GM18508 (cell line): Measurements from ENCODE around the gene BRINP3.
"Not testable (repeated sequence)": the region's sequence is repeated elsewhere in the genome, so short reads cannot be mapped to it uniquely, and the experiment has no call there.

Source experiments
- ATAC-seq: cut with Tn5 transposase; IDR thresholded peaks from one replicate; pipeline ENCODE4 v1.9.1; 2021; ENCODE audit warnings: moderate number of reproducible peaks; ENCODE audit not compliant: insufficient read depth, unreplicated experiment

The BRINP3 gene

DNA sequence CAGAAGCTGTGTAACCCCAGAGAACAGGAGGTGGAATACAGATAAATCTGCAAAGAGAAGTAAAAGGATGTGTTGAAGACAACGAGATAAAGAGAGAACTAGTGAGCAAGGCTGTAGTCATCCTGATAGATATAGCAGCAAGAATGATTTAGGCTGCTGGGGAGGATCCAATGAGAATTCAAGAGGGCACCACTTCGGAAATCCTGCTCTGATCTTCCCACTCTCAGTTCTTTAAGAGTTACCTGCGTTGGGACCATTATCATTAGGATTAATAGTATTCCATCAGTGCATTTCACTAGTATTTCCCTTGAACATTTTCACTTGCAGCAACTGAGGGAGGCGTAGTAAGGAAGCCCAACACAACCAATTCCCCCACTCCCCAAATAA is at the start of gene BRINP3:
Gene BRINP3, minus strand, starts transcription at position 103 of the 387 bp plus-strand sequence.
- ATAC-seq = no peak

DNA sequence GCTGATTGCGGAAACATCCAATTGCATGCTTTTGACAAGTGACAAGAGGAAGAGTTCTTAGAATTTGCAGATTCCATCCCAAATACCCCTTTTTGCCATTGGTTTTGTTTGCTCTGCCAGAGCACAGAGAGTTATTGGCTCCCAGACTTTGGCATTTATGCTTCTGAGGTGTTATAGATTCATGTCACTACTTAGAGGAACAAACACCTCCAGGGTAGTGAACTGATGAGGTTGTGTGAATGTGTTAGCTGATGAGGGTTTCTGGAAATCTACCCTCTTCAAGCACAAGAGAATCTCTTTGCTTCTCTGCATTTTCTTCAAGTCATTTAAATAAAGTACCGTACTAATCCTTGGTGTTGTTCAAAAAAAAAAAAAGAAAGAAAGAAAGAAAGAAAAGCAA is 33.9 kb upstream of the BRINP3 start:
- no peak for ATAC-seq

GRCh38 chr1:190507357-190507756 is 29.7 kb upstream of the BRINP3 start:
- no peak for ATAC-seq

GRCh38 chr1:190504539-190504938 is 26.9 kb upstream of the BRINP3 start:
- ATAC-seq = not testable (repeated sequence)

DNA sequence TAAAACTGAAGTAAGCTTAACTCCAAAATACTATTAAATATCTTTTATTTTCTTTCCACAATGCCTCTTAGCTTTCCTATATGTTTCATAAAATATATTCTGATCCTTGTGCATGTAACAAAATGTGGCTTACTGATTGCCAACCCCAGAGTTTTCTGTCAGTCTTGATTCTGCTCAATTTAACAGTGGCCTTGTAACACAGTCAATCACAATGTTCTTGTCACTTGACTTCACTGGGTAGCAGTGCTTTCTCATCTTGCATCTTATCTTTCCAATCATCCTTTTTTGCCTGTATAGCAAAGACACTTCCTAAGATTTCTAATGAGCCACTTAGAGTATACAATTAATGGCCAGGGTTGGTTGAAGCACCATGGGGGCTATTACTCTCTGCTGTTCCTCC is 19.9 kb upstream of the BRINP3 start:
- no peak for ATAC-seq

- ATAC-seq = no peak
These were observed 16.8 kb upstream of the BRINP3 start for GRCh38 chr1:190494451-190494850.

GRCh38 chr1:190491404-190491803 is 13.7 kb upstream of the BRINP3 start:
- ATAC-seq = no peak

DNA sequence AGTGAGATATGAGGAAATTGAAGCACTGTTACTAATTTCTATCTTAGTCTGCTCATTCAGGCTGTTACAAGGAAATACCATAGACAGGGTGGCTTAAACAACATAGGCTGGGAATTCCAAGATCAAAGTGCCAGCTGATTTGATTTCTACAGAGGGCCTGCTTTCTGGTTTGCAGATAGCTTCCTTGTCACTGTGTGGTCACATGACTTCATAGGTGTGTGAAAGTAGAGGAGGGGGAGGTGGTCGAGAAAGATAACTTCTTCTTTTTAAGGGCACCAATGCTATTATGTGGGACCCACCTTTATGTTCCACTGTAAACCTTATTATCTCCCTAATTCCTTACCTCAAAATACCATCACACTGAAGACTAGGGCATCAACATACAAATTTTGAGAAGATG is 6.4 kb upstream of the BRINP3 start:
- ATAC-seq = no peak

DNA sequence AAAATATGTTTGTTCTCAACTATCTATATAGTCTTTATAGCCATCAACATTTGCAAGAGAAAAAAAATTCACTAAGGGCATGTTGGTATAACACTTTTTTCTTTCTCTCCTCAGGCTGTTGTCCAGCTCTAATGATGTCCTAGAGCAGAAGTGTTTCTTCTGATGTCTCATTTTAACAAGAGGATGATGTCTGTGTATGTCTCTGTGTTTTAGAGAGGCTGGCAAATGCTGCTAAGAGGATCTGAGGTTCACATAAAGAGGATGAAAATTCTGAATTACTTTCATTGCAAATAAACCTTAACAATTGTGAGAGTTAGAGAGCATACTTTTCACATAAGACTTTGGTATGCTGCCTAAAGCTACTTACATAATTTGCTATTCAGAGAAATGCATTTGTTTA is 2.6 kb upstream of the BRINP3 start:
- ATAC-seq = no peak

GRCh38 chr1:190479516-190479915 is 1.9 kb upstream of the BRINP3 start:
- ATAC-seq = no peak

DNA sequence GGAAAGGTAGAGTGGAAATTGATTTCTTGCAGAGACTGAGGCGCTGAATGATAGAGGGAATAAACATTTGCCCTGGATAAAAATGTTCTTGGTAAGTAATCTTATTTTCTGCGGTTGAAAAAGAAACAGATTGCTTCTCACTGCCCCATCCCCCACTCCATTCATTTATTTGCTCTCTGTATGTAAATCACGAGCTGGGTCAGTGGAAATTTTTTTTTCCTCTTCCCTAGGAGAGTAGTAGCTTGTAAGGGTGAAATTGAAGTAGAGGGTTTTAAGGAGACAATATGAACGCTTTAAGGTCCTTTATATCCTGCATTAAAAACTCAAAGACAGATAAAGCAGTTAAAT is 1.4 kb upstream of the BRINP3 start:
- ATAC-seq = no peak

- ATAC-seq = no peak
These were observed 735 bp upstream of the BRINP3 start for GRCh38 chr1:190478149-190479049.

DNA sequence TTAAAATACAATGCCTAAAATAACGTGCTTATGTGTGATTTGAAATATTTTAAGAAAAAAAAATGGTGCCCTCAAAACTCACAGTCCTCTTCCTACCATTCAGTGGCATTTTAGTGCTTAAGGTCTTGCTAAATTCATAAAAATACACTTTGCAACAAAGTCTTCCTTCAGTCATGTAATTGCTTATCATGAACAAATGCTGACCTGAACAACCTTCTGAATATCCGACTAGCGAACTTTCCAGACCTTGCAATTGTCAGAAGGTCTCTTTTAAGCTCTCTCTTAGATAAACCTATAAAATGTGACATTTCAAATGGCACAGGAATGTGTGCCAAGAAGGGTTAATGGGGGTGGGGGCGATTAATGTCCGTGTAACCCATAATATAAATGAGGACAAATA is 858 bp downstream of the BRINP3 start:
- no peak for ATAC-seq

DNA sequence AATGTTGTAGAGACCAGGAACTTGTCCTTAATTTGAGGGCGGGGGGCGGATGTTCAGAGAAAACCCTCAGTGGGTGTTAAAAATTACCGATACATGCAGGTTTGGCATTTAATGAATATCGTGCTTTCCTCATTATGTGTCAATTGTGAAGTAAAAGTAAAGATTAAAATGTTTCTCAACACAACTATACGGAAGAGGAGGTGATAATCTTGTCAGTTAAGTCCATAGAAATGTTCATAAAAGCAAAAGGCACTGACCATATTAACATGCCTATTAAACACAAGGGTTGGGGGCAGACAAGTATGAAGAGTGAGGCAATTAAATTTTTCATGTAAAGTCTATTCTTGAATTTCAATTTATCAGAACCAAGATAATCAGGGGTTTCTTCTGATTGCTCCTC is 1.3 kb downstream of the BRINP3 start:
- no peak for ATAC-seq

GRCh38 chr1:190475421-190476141 is 2.1 kb downstream of the BRINP3 start:
- ATAC-seq = no peak

DNA sequence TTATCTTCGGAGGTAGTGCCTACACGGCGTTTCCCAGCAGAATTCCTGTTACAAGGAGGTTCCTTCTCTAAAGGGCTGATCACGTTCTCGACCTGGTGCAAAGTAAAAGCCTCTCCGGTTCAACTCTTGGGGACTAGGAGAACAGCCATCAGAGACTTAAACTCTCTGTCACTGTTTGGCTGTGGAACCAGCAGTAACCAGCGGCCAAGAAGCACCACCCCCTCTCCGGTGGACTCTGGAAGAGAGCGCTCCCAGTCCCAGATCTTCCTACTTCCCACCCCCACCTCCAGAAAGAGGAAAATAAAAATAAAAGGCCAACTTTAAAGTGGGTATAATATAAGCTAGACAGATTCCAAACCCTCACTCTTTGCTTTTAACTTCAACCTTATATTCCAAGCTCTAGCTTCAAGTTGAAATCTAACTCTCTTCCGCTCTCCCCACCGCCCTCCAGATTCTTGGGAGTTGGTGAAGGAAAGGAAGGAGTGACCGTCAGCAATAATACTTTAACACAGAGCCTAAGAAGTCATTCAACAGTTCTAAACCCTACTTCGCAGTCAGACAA is 2.9 kb downstream of the BRINP3 start:
- ATAC-seq = no peak

DNA sequence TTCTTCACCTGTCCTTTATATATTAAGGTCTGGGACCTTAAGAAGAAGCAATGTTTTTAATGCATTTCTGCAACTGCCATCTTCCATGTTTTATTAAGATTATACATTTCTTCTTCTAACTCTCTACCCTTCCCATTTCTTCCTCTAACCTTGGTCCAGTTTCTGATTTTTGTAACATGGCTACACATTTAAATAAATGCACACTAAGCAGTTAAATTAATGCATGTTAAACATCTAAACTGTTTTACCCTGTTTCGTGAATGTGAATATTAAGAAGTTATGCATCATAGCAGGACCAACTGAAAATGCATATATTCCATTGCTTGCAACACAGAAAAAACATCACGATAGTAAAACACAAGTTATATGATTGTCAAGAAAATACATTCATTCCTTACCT is 3.7 kb downstream of the BRINP3 start:
- no peak for ATAC-seq

- no peak for ATAC-seq
These were observed 5.2 kb downstream of the BRINP3 start for GRCh38 chr1:190472494-190472893.

GRCh38 chr1:190472042-190472441 is 5.6 kb downstream of the BRINP3 start:
- ATAC-seq = no peak

GRCh38 chr1:190464690-190465089 is 13.0 kb downstream of the BRINP3 start:
- ATAC-seq = no peak

- ATAC-seq = no peak
These were observed 21.5 kb downstream of the BRINP3 start for GRCh38 chr1:190456129-190456528.
